Astrocyte (in vitro differentiated cells and primary cell): ENCODE results near the gene UBN2.

Experiments used
- CTCF ChIP-seq: IDR thresholded peaks from 2 replicates; pipeline ENCODE4 v1.5.1; 2011; ENCODE audit warnings: low read depth, mild to moderate bottlenecking, inconsistent platforms, low read length, moderate library complexity; ENCODE audit not compliant: insufficient read depth
- EZH2 ChIP-seq: IDR thresholded peaks from 2 replicates; pipeline ENCODE4 v1.6.1; 2012; ENCODE audit warnings: mild to moderate bottlenecking, low read length, inconsistent platforms; ENCODE audit not compliant: insufficient read depth

DNA sequence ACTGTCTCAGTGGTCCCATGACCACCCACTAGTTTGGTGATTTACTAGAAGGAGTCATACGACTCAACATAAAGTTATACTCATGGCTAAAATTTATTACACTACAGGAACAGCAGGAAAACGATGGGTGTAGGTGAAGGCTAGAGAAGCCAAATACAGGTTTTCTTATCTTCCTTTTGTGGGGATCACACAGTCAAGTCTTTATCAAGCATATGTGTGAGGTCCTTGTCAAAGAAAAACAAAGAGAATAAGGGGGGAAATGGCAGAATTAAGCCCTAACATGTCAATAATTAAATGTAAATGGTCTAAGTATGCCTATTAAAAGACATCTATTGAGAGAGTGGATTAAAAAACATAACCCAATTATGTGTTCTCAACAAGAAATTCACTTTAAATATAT, 47.8 kb upstream of the UBN2 start:
- TF ChIP-seq CTCF (no peak), EZH2 (no peak)
